ENCODE measurements around the gene ZCRB1.

- TF ChIP-seq MAX (IDR thresholded peaks at IDR 0.05) (no peak), SP1 (IDR thresholded peaks at IDR 0.05) (no peak), FOXA1 (IDR thresholded peaks at IDR 0.05) (no peak), CTCF (IDR thresholded peaks at IDR 0.05; ENCODE audit: low read depth, low read length, missing input control) (no peak), RAD21 (IDR thresholded peaks at IDR 0.05) (no peak), RXRA (IDR thresholded peaks at IDR 0.05) (no peak), REST (IDR thresholded peaks at IDR 0.05) (no peak)
Measured at GRCh38 chr12:42362647-42363260, 36.9 kb upstream of the ZCRB1 start.
